Progenitor cell of endocrine pancreas (in vitro differentiated cells): ENCODE data around the gene MMP24. TPM values are rescaled to one million over a fixed set of nuclear protein-coding genes. Genes with fewer than 3 reads are reported as not detected.
"Not testable (repeated sequence)": the region's sequence is repeated elsewhere in the genome, so short reads cannot be mapped to it uniquely, and the experiment has no call there.

Experiments
- DNase-seq: peaks from one replicate; pipeline ENCODE4 v3.0.0; 2021; ENCODE audit warnings: low spot score; ENCODE audit not compliant: unreplicated experiment
- H3K27ac Mint-ChIP-seq: 2 replicates; pipeline ENCODE4 v1.8.0; 2021; ENCODE audit warnings: mild to moderate bottlenecking, moderate library complexity, mixed read lengths
- H3K27me3 Mint-ChIP-seq: 2 replicates; pipeline ENCODE4 v1.8.0; 2021; ENCODE audit warnings: mixed read lengths
- H3K36me3 Mint-ChIP-seq: 2 replicates; pipeline ENCODE4 v1.8.0; 2022; ENCODE audit warnings: mixed read lengths; ENCODE audit not compliant: insufficient read depth
- H3K4me1 Mint-ChIP-seq: 2 replicates; pipeline ENCODE4 v1.8.0; 2021; ENCODE audit warnings: low read depth, mixed read lengths
- H3K4me3 Mint-ChIP-seq: 2 replicates; pipeline ENCODE4 v1.8.0; 2021; ENCODE audit warnings: low read depth, mild to moderate bottlenecking, moderate library complexity, mixed read lengths
- H3K9me3 Mint-ChIP-seq: 2 replicates; pipeline ENCODE4 v1.8.0; 2021; ENCODE audit warnings: low read depth, mixed read lengths
- total RNA-seq: library from RNA; stranded (reverse); gene quantifications from 2 replicates; pipeline ENCODE4 v1.2.1, GENCODE V29; 2021
- TF ChIP-seq, protein P1 (sequence below): fragments of 200-600 bp; sonication (generic); IDR thresholded peaks from one replicate; pipeline ENCODE4 v1.5.0; 2021; ENCODE audit warnings: antibody characterized with exemption, mild to moderate bottlenecking; ENCODE audit not compliant: unreplicated experiment

Gene MMP24
- total RNA-seq, 1 donor from 2014 or later: 3.4 TPM

- no peaks in the 10 kb centered on the region for H3K27me3 Mint-ChIP-seq
- peaks cover 15% of the 10 kb centered on the region for H3K36me3 Mint-ChIP-seq
- TF ChIP-seq, protein P1, sequence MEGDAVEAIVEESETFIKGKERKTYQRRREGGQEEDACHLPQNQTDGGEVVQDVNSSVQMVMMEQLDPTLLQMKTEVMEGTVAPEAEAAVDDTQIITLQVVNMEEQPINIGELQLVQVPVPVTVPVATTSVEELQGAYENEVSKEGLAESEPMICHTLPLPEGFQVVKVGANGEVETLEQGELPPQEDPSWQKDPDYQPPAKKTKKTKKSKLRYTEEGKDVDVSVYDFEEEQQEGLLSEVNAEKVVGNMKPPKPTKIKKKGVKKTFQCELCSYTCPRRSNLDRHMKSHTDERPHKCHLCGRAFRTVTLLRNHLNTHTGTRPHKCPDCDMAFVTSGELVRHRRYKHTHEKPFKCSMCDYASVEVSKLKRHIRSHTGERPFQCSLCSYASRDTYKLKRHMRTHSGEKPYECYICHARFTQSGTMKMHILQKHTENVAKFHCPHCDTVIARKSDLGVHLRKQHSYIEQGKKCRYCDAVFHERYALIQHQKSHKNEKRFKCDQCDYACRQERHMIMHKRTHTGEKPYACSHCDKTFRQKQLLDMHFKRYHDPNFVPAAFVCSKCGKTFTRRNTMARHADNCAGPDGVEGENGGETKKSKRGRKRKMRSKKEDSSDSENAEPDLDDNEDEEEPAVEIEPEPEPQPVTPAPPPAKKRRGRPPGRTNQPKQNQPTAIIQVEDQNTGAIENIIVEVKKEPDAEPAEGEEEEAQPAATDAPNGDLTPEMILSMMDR: no peak
- no peak overlapping the region for H3K27ac Mint-ChIP-seq
- peaks cover 48% of the 10 kb centered on the region for H3K9me3 Mint-ChIP-seq
- peaks cover 17% of the 10 kb centered on the region for H3K4me1 Mint-ChIP-seq
- H3K4me3 Mint-ChIP-seq: no peak overlapping the region
- no peak for DNase-seq
Measured at GRCh38 chr20:35196313-35196712, 30.2 kb upstream of the MMP24 start.

- Mint-ChIP-seq H3K4me3 (no peak overlapping the region), H3K27ac (no peak overlapping the region), H3K27me3 (no peaks in the 10 kb centered on the region), H3K36me3 (peaks cover 16% of the 10 kb centered on the region), H3K4me1 (no peaks in the 10 kb centered on the region), H3K9me3 (peaks cover 54% of the 10 kb centered on the region)
- TF ChIP-seq, protein P1: no peak
- no peak for DNase-seq
Measured at GRCh38 chr20:35199740-35200139, 26.8 kb upstream of the MMP24 start.

DNA sequence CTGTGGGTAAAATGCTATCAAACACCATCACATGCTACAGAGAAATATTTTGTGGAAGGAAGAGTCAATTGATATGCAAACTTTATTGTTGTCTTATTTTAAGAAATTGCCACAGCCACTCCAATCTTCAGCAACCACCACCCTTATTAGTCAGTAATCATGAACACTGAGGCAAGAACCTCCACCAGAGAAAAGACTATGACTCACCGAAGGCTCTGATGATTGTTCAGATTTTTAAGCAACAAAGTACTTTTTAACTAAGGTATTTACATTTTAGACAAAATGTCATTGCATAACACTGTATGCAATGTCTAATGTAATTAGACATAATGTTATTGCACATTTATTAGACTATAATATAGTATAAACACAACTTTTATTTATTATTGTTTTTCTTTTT is 26.2 kb upstream of the MMP24 start:
- H3K4me3 Mint-ChIP-seq: no peak overlapping the region

GRCh38 chr20:35201467-35201866 is 25.0 kb upstream of the MMP24 start:
- Mint-ChIP-seq H3K36me3 (peaks cover 12% of the 10 kb centered on the region), H3K9me3 (peaks cover 49% of the 10 kb centered on the region)
- not testable (repeated sequence) for H3K4me3 Mint-ChIP-seq, H3K27ac Mint-ChIP-seq, H3K27me3 Mint-ChIP-seq, H3K4me1 Mint-ChIP-seq, DNase-seq

More for the DNA sequence above, 26.2 kb upstream of the MMP24 start:
- TF ChIP-seq, protein P1: no peak
- no peaks in the 10 kb centered on the region for H3K4me1 Mint-ChIP-seq
- DNase-seq: no peak
- H3K27ac Mint-ChIP-seq: no peak overlapping the region
- peaks cover 50% of the 10 kb centered on the region for H3K9me3 Mint-ChIP-seq
- peaks cover 14% of the 10 kb centered on the region for H3K36me3 Mint-ChIP-seq
- no peaks in the 10 kb centered on the region for H3K27me3 Mint-ChIP-seq

GRCh38 chr20:35206802-35207201 is 19.7 kb upstream of the MMP24 start:
- TF ChIP-seq, protein P1: no peak
- no peak for DNase-seq
- no peaks in the 10 kb centered on the region for H3K27me3 Mint-ChIP-seq
- peaks cover 19% of the 10 kb centered on the region for H3K9me3 Mint-ChIP-seq
- peaks cover 1% of the 10 kb centered on the region for H3K4me1 Mint-ChIP-seq
- no peak overlapping the region for H3K27ac Mint-ChIP-seq
- no peak overlapping the region for H3K4me3 Mint-ChIP-seq
- H3K36me3 Mint-ChIP-seq: peaks cover 1% of the 10 kb centered on the region

DNA sequence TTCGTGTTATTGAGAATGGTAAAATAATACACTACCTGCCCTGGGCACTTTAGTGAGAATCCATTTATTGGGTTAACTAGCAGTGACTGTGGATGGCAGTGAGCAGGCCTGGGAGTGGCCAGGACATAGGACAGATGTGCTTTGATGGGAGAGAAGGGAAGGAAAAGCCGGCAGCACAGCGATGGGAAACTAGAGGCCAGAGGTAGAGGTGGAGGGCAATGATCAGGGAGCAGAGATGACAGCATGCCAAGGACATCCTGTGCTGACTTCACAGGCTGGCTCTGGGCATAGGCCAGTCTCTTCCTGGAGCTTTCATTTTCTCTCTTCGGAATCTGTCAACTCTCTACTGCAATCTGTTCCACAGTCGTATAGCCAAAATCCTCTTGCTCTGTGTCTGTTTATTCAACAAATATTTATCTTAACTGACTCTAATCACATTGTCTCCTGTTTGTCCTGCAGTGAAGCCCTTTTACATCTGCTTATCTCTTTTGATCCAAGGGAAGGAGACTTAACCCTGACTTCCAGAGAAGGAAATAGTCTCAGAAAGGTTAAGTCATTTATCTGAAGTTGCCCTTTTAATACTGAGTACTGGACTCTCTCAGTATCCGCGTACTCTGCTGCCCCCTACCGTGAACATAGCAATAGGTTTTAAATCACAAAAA is 18.4 kb upstream of the MMP24 start:
- H3K27me3 Mint-ChIP-seq: no peaks in the 10 kb centered on the region
- peaks cover 14% of the 10 kb centered on the region for H3K9me3 Mint-ChIP-seq
- peak; percentile 67 for DNase-seq
- TF ChIP-seq, protein P1: peak; percentile 87
- no peaks in the 10 kb centered on the region for H3K36me3 Mint-ChIP-seq
- no peak overlapping the region for H3K27ac Mint-ChIP-seq
- no peak overlapping the region for H3K4me3 Mint-ChIP-seq
- peaks cover 1% of the 10 kb centered on the region for H3K4me1 Mint-ChIP-seq
